Measurements from ENCODE around the gene PSMB11. TPM values are rescaled to one million over a fixed set of nuclear protein-coding genes. Genes with fewer than 3 reads are reported as not detected.

PSMB11 gene
- total RNA-seq, 1 experiment from 2014 or later: not detected

GRCh38 chr14:23049011-23049410 lies 7.0 kb downstream of the PSMB11 start:
- no peaks in the 10 kb centered on the region for H3K9me3 ChIP-seq (ENCODE audit: control insufficient read depth, low read depth, low read length)
- no peak overlapping the region for H3K18ac ChIP-seq (ENCODE audit: insufficient read length, low read depth, low read length)
- H3K4me3 Mint-ChIP-seq: no peak overlapping the region
- H3K9me3 Mint-ChIP-seq: no peaks in the 10 kb centered on the region
- peaks cover 10 to 34% (median 20%) of the 10 kb centered on the region in 3 experiments for H3K36me3 Mint-ChIP-seq (ENCODE audit: insufficient read depth in 1 of 3, low read depth in 3 of 3)
- H3K4me2 ChIP-seq (ENCODE audit: insufficient read depth, insufficient read length, low read length): no peak overlapping the region
- H4K8ac ChIP-seq (replicated peaks; ENCODE audit: insufficient read length, low read depth, low read length): no peak overlapping the region
- H3K79me2 ChIP-seq (ENCODE audit: insufficient read depth, low read length): no peaks in the 10 kb centered on the region
- no peaks in the 10 kb centered on the region for H4K20me1 ChIP-seq (ENCODE audit: control insufficient read depth, insufficient read depth, insufficient read length)
- peaks cover 4 to 17% of the 10 kb centered on the region in 2 experiments for H3K4me1 Mint-ChIP-seq
- H3T11ph ChIP-seq (ENCODE audit: low read length): no peak overlapping the region
- no peak overlapping the region for H2AK5ac ChIP-seq (ENCODE audit: insufficient read length, low read length)
- no peak overlapping the region for H3K14ac ChIP-seq (ENCODE audit: insufficient read depth, low read length)
- H2BK20ac ChIP-seq (ENCODE audit: low read depth, low read length, poor library complexity, severe bottlenecking): no peak overlapping the region
- no peak overlapping the region for H2BK5ac ChIP-seq (ENCODE audit: insufficient read length, low read length)
- H2BK120ac ChIP-seq (ENCODE audit: low read depth, low read length, poor library complexity, severe bottlenecking): no peak overlapping the region
- H2AFZ ChIP-seq (ENCODE audit: low read length): no peak overlapping the region
- no peak overlapping the region for H3K27ac ChIP-seq (ENCODE audit: insufficient read length, low read depth, low read length)
- no peaks in the 10 kb centered on the region for H3K23me2 ChIP-seq (ENCODE audit: insufficient read length, low read depth, low read length, poor library complexity, severe bottlenecking)
- WGBS (ENCODE audit: extremely low coverage, insufficient read length, low lambda C conversion rate): no CpG with 5 or more reads among the region's 9 CpGs
- no peak overlapping the region for H3K4ac ChIP-seq (ENCODE audit: low read depth, low read length)
- H4K5ac ChIP-seq (ENCODE audit: insufficient read length, low read depth, low read length): no peak overlapping the region
- no peak overlapping the region for H2BK12ac ChIP-seq (ENCODE audit: insufficient read length, low read depth, low read length)
- H3K56ac ChIP-seq (ENCODE audit: insufficient read length, low read depth, low read length): no peak overlapping the region
- H3K4me1 ChIP-seq (ENCODE audit: insufficient read depth, low read length): no peaks in the 10 kb centered on the region
- no peak for DNase-seq
- no peak overlapping the region for H3K23ac ChIP-seq (ENCODE audit: insufficient read length, low read depth, low read length)
- H3K27me3 ChIP-seq (ENCODE audit: insufficient read depth, low read length): no peaks in the 10 kb centered on the region
- no peak overlapping the region for H3K27ac Mint-ChIP-seq
- no peak for TF ChIP-seq CTCF (conservative IDR thresholded peaks at IDR 0.05)
- no peak overlapping the region for H3K9ac ChIP-seq (ENCODE audit: extremely low read depth, insufficient read length, low read length)
- H2BK15ac ChIP-seq (ENCODE audit: low read depth, low read length): no peak overlapping the region
- H4K91ac ChIP-seq (ENCODE audit: insufficient read length, low read depth, low read length): no peak overlapping the region
- H3K27me3 Mint-ChIP-seq (ENCODE audit: low read depth): 0 out of 2 replicates have a peak, but pooled peaks cover 1% of the 10 kb centered on the region
- H3K79me1 ChIP-seq (ENCODE audit: insufficient read depth, low read depth, low read length, poor library complexity, severe bottlenecking): no peaks in the 10 kb centered on the region
